HEK293 (cell line): ENCODE measurements around the gene SBNO2.

Experiments used
- CTCF ChIA-PET: fragments of 350-600 bp; formaldehyde crosslinking; extraction: SDS; loops from one replicate; lab custom pipeline; 2021; ENCODE audit warnings: antibody characterized with exemption; lab: Yijun Ruan, JAX
- POLR2A ChIA-PET: fragments of 300-600 bp; formaldehyde crosslinking; extraction: SDS; loops from one replicate; lab custom pipeline; 2020; ENCODE audit warnings: antibody characterized with exemption, inconsistent platforms; lab: Yijun Ruan, JAX
- H3K27ac ChIP-seq: fragments of 200-500 bp; sonication (Bioruptor generic); 2 replicates; pipeline ENCODE4 v1.5.1; 2014; ENCODE audit warnings: low read depth, low read length, control low read depth, inconsistent platforms; ENCODE audit errors: extremely low read depth
- H3K36me3 ChIP-seq, 2 experiments: fragments of 200-500 bp in 1 of 2; sonication (Bioruptor generic) in 1 of 2; 1 replicate in 1 of 2; 2 replicates in 1 of 2; pipeline ENCODE4 v1.5.1; 2014 to 2017; ENCODE audit warnings: inconsistent platforms in 2 of 2, low read length in 2 of 2; ENCODE audit not compliant: control insufficient read depth in 2 of 2, insufficient read depth in 1 of 2
- H3K4me1 ChIP-seq: fragments of 200-500 bp; sonication (Bioruptor generic); 2 replicates; pipeline ENCODE4 v1.5.1; 2014; ENCODE audit warnings: mild to moderate bottlenecking, low read length, inconsistent platforms; ENCODE audit not compliant: control insufficient read depth, insufficient read depth
- H3K4me3 ChIP-seq: 2 replicates; pipeline ENCODE4 v1.5.1; 2011; ENCODE audit warnings: low read depth, mild to moderate bottlenecking, control low read depth, low read length, moderate library complexity
- H3K9me3 ChIP-seq: fragments of 200-500 bp; sonication (Bioruptor generic); 2 replicates; pipeline ENCODE4 v1.5.1; 2014; ENCODE audit warnings: low read depth, low read length, inconsistent platforms; ENCODE audit not compliant: control insufficient read depth, insufficient read depth
- FEZF1 ChIP-seq: fragments of 450-650 bp; formaldehyde crosslinking; IDR thresholded peaks from 2 replicates; pipeline ENCODE4 v1.5.1; 2016; ENCODE audit warnings: missing biosample characterization, missing genetic modification characterization
- HOXD13 ChIP-seq: sonication (generic); formaldehyde crosslinking; IDR thresholded peaks from 2 replicates; pipeline ENCODE4 v1.8.0; 2022; ENCODE audit warnings: missing genetic modification reagents, borderline replicate concordance
- PRDM6 ChIP-seq: fragments of 450-650 bp; formaldehyde crosslinking; IDR thresholded peaks from 2 replicates; pipeline ENCODE4 v1.5.1; 2017; ENCODE audit warnings: missing biosample characterization, missing genetic modification characterization
- TRIM28 ChIP-seq: IDR thresholded peaks from 2 replicates; pipeline ENCODE4 v1.6.1; 2011; ENCODE audit warnings: low read length, control low read depth, borderline replicate concordance
- ZBTB11 ChIP-seq: fragments of 450-650 bp; formaldehyde crosslinking; conservative IDR thresholded peaks from 2 replicates; pipeline ENCODE4 v1.5.1; 2016; ENCODE audit warnings: low read depth, missing biosample characterization, missing genetic modification characterization
- ZBTB49 ChIP-seq: fragments of 450-650 bp; formaldehyde crosslinking; IDR thresholded peaks from 2 replicates; pipeline ENCODE4 v1.5.1; 2016; ENCODE audit warnings: missing biosample characterization, missing genetic modification characterization, low read depth
- ZFP37 ChIP-seq: fragments of 450-650 bp; formaldehyde crosslinking; IDR thresholded peaks from 2 replicates; pipeline ENCODE4 v1.5.1; 2016; ENCODE audit warnings: missing biosample characterization, missing genetic modification characterization
- ZFP41 ChIP-seq: fragments of 450-650 bp; formaldehyde crosslinking; IDR thresholded peaks from 2 replicates; pipeline ENCODE4 v1.5.1; 2016; ENCODE audit warnings: missing biosample characterization, missing genetic modification characterization, borderline replicate concordance
- ZFP69B ChIP-seq: fragments of 450-650 bp; formaldehyde crosslinking; IDR thresholded peaks from 2 replicates; pipeline ENCODE4 v1.5.1; 2016; ENCODE audit warnings: missing biosample characterization, missing genetic modification characterization
- ZNF10 ChIP-seq: fragments of 450-650 bp; formaldehyde crosslinking; IDR thresholded peaks from 2 replicates; pipeline ENCODE4 v1.5.1; 2017; ENCODE audit warnings: missing biosample characterization, missing genetic modification characterization
- ZNF202 ChIP-seq: fragments of 450-650 bp; formaldehyde crosslinking; IDR thresholded peaks from 2 replicates; pipeline ENCODE4 v1.5.1; 2016; ENCODE audit warnings: missing biosample characterization, missing genetic modification characterization, borderline replicate concordance
- ZNF23 ChIP-seq: fragments of 450-650 bp; formaldehyde crosslinking; IDR thresholded peaks from 2 replicates; pipeline ENCODE4 v1.5.1; 2016; ENCODE audit warnings: missing biosample characterization, missing genetic modification characterization, borderline replicate concordance
- ZNF239 ChIP-seq: fragments of 450-650 bp; formaldehyde crosslinking; IDR thresholded peaks from 2 replicates; pipeline ENCODE4 v1.5.1; 2016; ENCODE audit warnings: missing biosample characterization, missing genetic modification characterization
- ZNF266 ChIP-seq: fragments of 450-650 bp; formaldehyde crosslinking; IDR thresholded peaks from 2 replicates; pipeline ENCODE4 v1.5.1; 2016; ENCODE audit warnings: missing biosample characterization, missing genetic modification characterization, low read depth
- ZNF292 ChIP-seq: fragments of 450-650 bp; formaldehyde crosslinking; IDR thresholded peaks from 2 replicates; pipeline ENCODE4 v1.5.1; 2016; ENCODE audit warnings: low read depth, missing biosample characterization, missing genetic modification characterization, borderline replicate concordance
- ZNF350 ChIP-seq: fragments of 450-650 bp; formaldehyde crosslinking; IDR thresholded peaks from 2 replicates; pipeline ENCODE4 v1.5.0; 2017; ENCODE audit warnings: missing biosample characterization, mild to moderate bottlenecking, missing genetic modification characterization
- ZNF391 ChIP-seq: fragments of 450-650 bp; formaldehyde crosslinking; IDR thresholded peaks from 2 replicates; pipeline ENCODE4 v1.5.1; 2016; ENCODE audit warnings: low read depth, missing biosample characterization, missing genetic modification characterization, borderline replicate concordance
- ZNF558 ChIP-seq: fragments of 450-650 bp; formaldehyde crosslinking; IDR thresholded peaks from 2 replicates; pipeline ENCODE4 v1.5.1; 2016; ENCODE audit warnings: missing biosample characterization, missing genetic modification characterization
- ZNF664 ChIP-seq: fragments of 450-650 bp; formaldehyde crosslinking; IDR thresholded peaks from 2 replicates; pipeline ENCODE4 v1.5.1; 2016; ENCODE audit warnings: missing biosample characterization, missing genetic modification characterization
- ZNF776 ChIP-seq: fragments of 450-650 bp; formaldehyde crosslinking; IDR thresholded peaks from 2 replicates; pipeline ENCODE4 v1.5.0; 2017; ENCODE audit warnings: missing biosample characterization, missing genetic modification characterization, borderline replicate concordance

Gene SBNO2

GRCh38 chr19:1162404-1163282 is 11.4 kb downstream of the SBNO2 start:
- ChIA-PET CTCF (no interaction called here), POLR2A (interaction anchor here (0.6 to 1.0 kb wide), 2 partner anchors 59 to 146 kb away, joined by 3 to 10 read pairs; partner anchors contain the start of gene GPX4)
- Histone ChIP-seq H3K4me3 (no peak overlapping the region), H3K27ac (no peak overlapping the region), H3K36me3 (peaks cover 0 to 5% of the 10 kb centered on the region in 2 experiments; a peak in 1 of 3 replicates), H3K4me1 (0 out of 2 replicates have a peak, but pooled peaks cover 2% of the 10 kb centered on the region), H3K9me3 (no peaks in the 10 kb centered on the region)
- TF ChIP-seq ZBTB11 (tag by site-specific recombination), result no peak
- TF ChIP-seq ZFP41, result no peak
- no peak for TF ChIP-seq ZNF664
- no peak for TF ChIP-seq ZNF202
- no peak for TF ChIP-seq FEZF1 (tag by site-specific recombination)
- no peak for TF ChIP-seq ZBTB49 (tag by site-specific recombination)
- no peak for TF ChIP-seq PRDM6 (tag by site-specific recombination)
- no peak for TF ChIP-seq ZFP37
- TF ChIP-seq HOXD13 (CRISPR knock-in tag), result no peak
- no peak for TF ChIP-seq ZFP69B
- no peak for TF ChIP-seq ZNF292 (tag by site-specific recombination)
- no peak for TF ChIP-seq ZNF350 (tag by site-specific recombination)
- TF ChIP-seq ZNF23 (tag by site-specific recombination), result no peak
- TF ChIP-seq ZNF10 (tag by site-specific recombination), result no peak
- no peak for TF ChIP-seq ZNF391
- no peak for TF ChIP-seq TRIM28
- TF ChIP-seq ZNF558, result no peak
- no peak for TF ChIP-seq ZNF239 (tag by site-specific recombination)
- no peak for TF ChIP-seq ZNF776 (tag by site-specific recombination)
- no peak for TF ChIP-seq ZNF266 (tag by site-specific recombination)
